Caco-2 (cell line): ENCODE data around the gene MX1. TPM values are rescaled to one million over a fixed set of nuclear protein-coding genes. Genes with fewer than 3 reads are reported as not detected.
A peak's percentile ranks its signal among the peaks of the same experiment; 100 is the strongest.

Experiments used
- BruUV-seq: library from RNA; stranded (reverse); fragments of 400-500 nt; replicated peaks from 2 replicates; lab custom pipeline; 2021; lab: Mats Ljungman, UMichigan
- CTCF ChIA-PET: fragments of 300-600 bp; sonication (Branson Sonifier 250); formaldehyde crosslinking; loops from one replicate; lab custom pipeline; 2022; ENCODE audit warnings: antibody characterized with exemption; lab: Charles Lee
- POLR2A ChIA-PET: fragments of 300-600 bp; sonication (Branson Sonifier 250); formaldehyde crosslinking; loops from one replicate; lab custom pipeline; 2022; ENCODE audit warnings: antibody characterized with exemption; lab: Charles Lee
- DNase-seq, 2 experiments: peaks; one replicate each; pipeline versions ENCODE4 v3.0.0 to v3.0.0-alpha.2; 2020 to 2022
- H3K27me3 ChIP-seq: replicated peaks from 2 replicates; pipeline ENCODE4 v1.6.0; 2011; ENCODE audit warnings: low read length; ENCODE audit not compliant: control insufficient read depth, insufficient read depth
- H3K36me3 ChIP-seq: 2 replicates; pipeline ENCODE4 v1.5.1; 2011; ENCODE audit warnings: low read length; ENCODE audit not compliant: control insufficient read depth, insufficient read depth
- H3K4me1 ChIP-seq: fragments of 250-450 bp; sonication (Bioruptor Pico); 2 replicates; pipeline ENCODE4 v1.5.1; 2020; ENCODE audit warnings: mild to moderate bottlenecking
- H3K4me3 ChIP-seq: 2 replicates; pipeline ENCODE4 v1.5.1; 2011; ENCODE audit warnings: low read depth, mild to moderate bottlenecking, control low read depth, low read length
- H3K9me3 ChIP-seq: fragments of 250-450 bp; sonication (Bioruptor Pico); 2 replicates; pipeline ENCODE4 v1.5.1; 2020; ENCODE audit warnings: mild to moderate bottlenecking, moderate library complexity
- H3K27ac Mint-ChIP-seq: one replicate; pipeline ENCODE4 v1.8.0; 2022; ENCODE audit warnings: mixed read lengths; ENCODE audit not compliant: unreplicated experiment
- H3K27me3 Mint-ChIP-seq: one replicate; pipeline ENCODE4 v1.8.0; 2022; ENCODE audit warnings: mixed read lengths; ENCODE audit not compliant: insufficient read depth, unreplicated experiment
- H3K36me3 Mint-ChIP-seq: one replicate; pipeline ENCODE4 v1.8.0; 2022; ENCODE audit warnings: mild to moderate bottlenecking, mixed read lengths; ENCODE audit not compliant: insufficient read depth, unreplicated experiment
- H3K4me1 Mint-ChIP-seq: one replicate; pipeline ENCODE4 v1.8.0; 2022; ENCODE audit warnings: low read depth, mixed read lengths; ENCODE audit not compliant: unreplicated experiment
- H3K4me3 Mint-ChIP-seq: one replicate; pipeline ENCODE4 v1.8.0; 2022; ENCODE audit warnings: mild to moderate bottlenecking, moderate library complexity, mixed read lengths; ENCODE audit not compliant: unreplicated experiment
- H3K9me3 Mint-ChIP-seq: one replicate; pipeline ENCODE4 v1.8.0; 2022; ENCODE audit warnings: mixed read lengths; ENCODE audit not compliant: unreplicated experiment
- CTCF ChIP-seq, 2 experiments: fragments of 200-600 bp in 1 of 2; IDR thresholded peaks; 1 replicate in 1 of 2; 2 replicates in 1 of 2; pipeline versions ENCODE4 v1.5.1 to v1.8.0; 2011 to 2022; ENCODE audit warnings: antibody characterized with exemption in 1 of 2, control low read depth in 1 of 2, inconsistent platforms in 1 of 2, low read depth in 1 of 2, low read length in 1 of 2, mild to moderate bottlenecking in 1 of 2, moderate library complexity in 1 of 2; ENCODE audit not compliant: insufficient read depth in 1 of 2, severe bottlenecking in 1 of 2, unreplicated experiment in 1 of 2
- intact Hi-C: fragments of 100-400 bp; cut with micrococcal nuclease; formaldehyde crosslinking; loops from one replicate; pipeline ENCODE4 v1.10.0; 2022; ENCODE audit not compliant: unreplicated experiment
- total RNA-seq: library from RNA; stranded (reverse); gene quantifications from 2 replicates; pipeline ENCODE4 v1.2.3, GENCODE V29; 2022

The MX1 gene
- total RNA-seq, 1 experiment from 2014 or later: 18.9 TPM

GRCh38 chr21:41507521-41508414, 81.7 kb downstream of the MX1 start, which contains the start of gene TMPRSS2:
Gene TMPRSS2, minus strand, starts transcription at chr21:41508158. Its CDS starts 10,025 bp downstream, at chr21:41498133.
- H3K36me3 ChIP-seq: no peaks in the 10 kb centered on the region
- POLR2A ChIA-PET: interaction anchor here (0.6 to 0.7 kb wide), 5 partner anchors 11 to 208 kb away, joined by 3 to 5 read pairs (median 3); no protein-coding TSS in a partner anchor
- peak in 1 of 2 experiments; percentile 8 for TF ChIP-seq CTCF (IDR thresholded peaks at IDR 0.05; ENCODE audit: insufficient read depth in 1 of 2, low read depth in 1 of 2, low read length in 1 of 2, severe bottlenecking in 1 of 2, unreplicated experiment in 1 of 2)
- peaks cover 7% of the 10 kb centered on the region for H3K36me3 Mint-ChIP-seq
- H3K4me3 ChIP-seq: peak within 1 kb of the TSS; percentile 90
- BruUV-seq: TSS peak; percentile 31
- DNase-seq: peak; percentile 90
- H3K9me3 ChIP-seq: 0 out of 2 replicates have a peak, but pooled peaks cover 2% of the 10 kb centered on the region
- H3K4me1 Mint-ChIP-seq: peaks cover 35% of the 10 kb centered on the region
- no peaks in the 10 kb centered on the region for H3K9me3 Mint-ChIP-seq
- peaks cover 51% of the 10 kb centered on the region for H3K4me1 ChIP-seq
- intact Hi-C loops: no loop called here
- peak within 1 kb of the TSS; percentile 79 for H3K4me3 Mint-ChIP-seq
- no peaks in the 10 kb centered on the region for H3K27me3 ChIP-seq
- CTCF ChIA-PET: interaction anchor here (0.5 to 1.0 kb wide), 5 partner anchors 11 to 104 kb away, joined by 3 to 9 read pairs (median 4); no protein-coding TSS in a partner anchor
- no peaks in the 10 kb centered on the region for H3K27me3 Mint-ChIP-seq
- H3K27ac Mint-ChIP-seq: peak within 1 kb of the TSS; percentile 73

- H3K4me3 Mint-ChIP-seq: peak overlapping the region; percentile 79
- H3K27ac Mint-ChIP-seq: peak overlapping the region; percentile 73
- H3K9me3 ChIP-seq: 0 out of 2 replicates have a peak, but pooled peaks cover 2% of the 10 kb centered on the region
- H3K36me3 Mint-ChIP-seq: peaks cover 6% of the 10 kb centered on the region
- H3K27me3 ChIP-seq: no peaks in the 10 kb centered on the region
- POLR2A ChIA-PET: interaction anchor here (0.6 to 0.7 kb wide), 4 partner anchors 12 to 207 kb away, joined by 3 to 5 read pairs (median 4); no protein-coding TSS in a partner anchor
- no peaks in the 10 kb centered on the region for H3K27me3 Mint-ChIP-seq
- H3K9me3 Mint-ChIP-seq: no peaks in the 10 kb centered on the region
- BruUV-seq: no TSS peak
- TF ChIP-seq CTCF (IDR thresholded peaks at IDR 0.05; ENCODE audit: insufficient read depth in 1 of 2, low read depth in 1 of 2, low read length in 1 of 2, severe bottlenecking in 1 of 2, unreplicated experiment in 1 of 2): no peak
- DNase-seq: peak in 1 of 2 experiments; percentile 24
- peak overlapping the region; percentile 90 for H3K4me3 ChIP-seq
- intact Hi-C loops: no loop called here
- peaks cover 43% of the 10 kb centered on the region for H3K4me1 ChIP-seq
- H3K4me1 Mint-ChIP-seq: peaks cover 28% of the 10 kb centered on the region
- H3K36me3 ChIP-seq: no peaks in the 10 kb centered on the region
- CTCF ChIA-PET: interaction anchor here (0.6 to 1.0 kb wide), 4 partner anchors 12 to 104 kb away, joined by 3 to 9 read pairs (median 4); no protein-coding TSS in a partner anchor
These were observed 82.5 kb downstream of the MX1 start for GRCh38 chr21:41508415-41509144.

Other genes with a start within 250 kb of the MX1 start
- gene FAM3B, start 109.4 kb upstream of the MX1 start, total RNA-seq: 59.5 and 59.7 TPM in 2 replicates
- 0.63 and 0.84 TPM in 2 replicates for gene MX2, start 64.2 kb upstream of the MX1 start, total RNA-seq
- gene TMPRSS2, start 81.9 kb downstream of the MX1 start, total RNA-seq: 71.0 and 74.9 TPM in 2 replicates